Esophagus (tissue), 2 donors: Measurements from ENCODE around the gene MACROD2. TPM values are rescaled to one million over a fixed set of nuclear protein-coding genes. Genes with fewer than 3 reads are reported as not detected.
"Not testable (repeated sequence)": the region's sequence is repeated elsewhere in the genome, so short reads cannot be mapped to it uniquely, and the experiment has no call there.

Source experiments
- H3K27ac ChIP-seq, 2 donors: one replicate each; pipeline ENCODE4 v1.5.1; 2013; ENCODE audit warnings: low read depth in 2 of 2, mild to moderate bottlenecking in 2 of 2, inconsistent platforms in 1 of 2, low read length in 1 of 2, moderate library complexity in 1 of 2
- H3K27me3 ChIP-seq, 2 donors: one replicate each; pipeline ENCODE4 v1.6.1; 2013; ENCODE audit warnings: low read length in 2 of 2, control low read depth in 1 of 2, mild to moderate bottlenecking in 1 of 2; ENCODE audit not compliant: insufficient read depth in 2 of 2, control insufficient read depth in 1 of 2
- H3K36me3 ChIP-seq, 2 donors: one replicate each; pipeline ENCODE4 v1.6.1; 2013; ENCODE audit warnings: low read length in 1 of 2; ENCODE audit not compliant: control insufficient read depth in 2 of 2, insufficient read depth in 2 of 2
- H3K4me1 ChIP-seq, 2 donors: one replicate each; pipeline ENCODE4 v1.6.1; 2013; ENCODE audit warnings: low read length in 1 of 2; ENCODE audit not compliant: control insufficient read depth in 2 of 2, insufficient read depth in 2 of 2
- H3K4me3 ChIP-seq, 2 donors: one replicate each; pipeline ENCODE4 v1.5.1; 2013; ENCODE audit warnings: low read length in 2 of 2, mild to moderate bottlenecking in 2 of 2, low read depth in 1 of 2, moderate library complexity in 1 of 2
- H3K9me3 ChIP-seq, 2 donors: one replicate each; pipeline ENCODE4 v1.6.1; 2013; ENCODE audit warnings: mild to moderate bottlenecking in 2 of 2, low read depth in 1 of 2, low read length in 1 of 2, moderate library complexity in 1 of 2; ENCODE audit not compliant: control insufficient read depth in 2 of 2, insufficient read depth in 1 of 2
- WGBS, 2 donors: extraction: QIAGEN DNeasy Blood & Tissue Kit; methylation state at CpG; one replicate each; pipeline ENCODE4 v1.1.7; 2013; 5-methylcytosine and 5-hydroxymethylcytosine counted together
- polyA plus RNA-seq, 2 donors: library from polyadenylated mRNA; stranded (reverse); fragments of 200-250 nt; gene quantifications; one replicate each; pipeline ENCODE4 v1.2.3, GENCODE V29; 2013
- donor health status: healthy with polysubstance abuse.
- donor health status: Bipolar disorder and iron deficiency.

MACROD2 gene
- polyA plus RNA-seq, 2 donors: 0.64 to 1.9 TPM

DNA sequence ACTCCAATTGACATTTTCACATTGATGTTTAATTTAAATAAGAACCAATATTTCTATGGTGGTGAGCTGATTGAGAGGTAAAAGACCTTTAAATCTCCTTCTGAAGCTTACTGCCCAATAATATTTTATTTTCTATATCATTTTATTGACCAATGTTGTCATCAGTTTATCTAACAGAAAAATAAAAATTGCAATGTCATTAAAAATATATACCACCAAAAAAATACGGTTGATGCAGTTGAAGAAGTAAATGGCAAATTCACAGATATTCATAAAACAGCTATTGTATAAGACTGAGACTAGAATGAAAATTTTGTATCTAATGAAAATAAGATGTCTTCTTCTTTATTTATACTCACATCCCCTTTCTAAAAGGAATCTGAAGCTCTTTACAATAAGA is 1375.1 kb downstream of the MACROD2 start:
- Histone ChIP-seq H3K4me1 (no peaks in the 10 kb centered on the region), H3K27ac (no peak overlapping the region), H3K4me3 (no peak overlapping the region), H3K27me3 (no peaks in the 10 kb centered on the region), H3K36me3 (no peaks in the 10 kb centered on the region), H3K9me3 (no peaks in the 10 kb centered on the region)
- WGBS, 2 donors: 90 to 94% methylated on average over 1 of the region's 1 CpG

GRCh38 chr20:15374682-15375081 is 1379.4 kb downstream of the MACROD2 start:
- WGBS, 2 donors: 69 to 78% methylated on average over 4 of the region's 4 CpGs
- Histone ChIP-seq H3K9me3 (no peaks in the 10 kb centered on the region), H3K27me3 (no peaks in the 10 kb centered on the region), H3K4me3 (no peak overlapping the region), H3K36me3 (no peaks in the 10 kb centered on the region), H3K27ac (no peak overlapping the region), H3K4me1 (no peaks in the 10 kb centered on the region)

DNA sequence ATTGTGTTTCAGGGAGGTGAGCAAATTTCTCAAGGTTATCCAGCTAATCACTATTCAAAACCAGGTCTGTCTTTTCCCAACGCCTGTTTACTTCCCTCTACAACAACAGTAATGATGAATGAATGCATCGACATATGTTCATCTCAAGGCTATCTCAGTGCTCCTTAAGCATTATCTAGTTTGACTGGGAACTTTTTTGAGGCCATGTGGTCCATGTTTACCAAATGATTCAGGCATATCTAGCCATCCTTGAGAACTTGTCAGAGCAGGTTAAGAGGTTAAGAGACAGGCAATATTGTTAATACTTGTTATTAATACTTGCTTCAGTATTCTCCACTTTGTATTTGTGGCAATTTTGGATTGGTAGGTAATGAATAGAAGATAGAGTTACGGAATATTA is 1380.5 kb downstream of the MACROD2 start:
- H3K4me1 ChIP-seq: no peaks in the 10 kb centered on the region
- H3K27me3 ChIP-seq: no peaks in the 10 kb centered on the region
- H3K9me3 ChIP-seq: no peaks in the 10 kb centered on the region
- H3K4me3 ChIP-seq: no peak overlapping the region
- H3K27ac ChIP-seq: no peak overlapping the region
- 83 to 85% methylated on average over 3 of the region's 3 CpGs for WGBS, 2 donors
- H3K36me3 ChIP-seq: no peaks in the 10 kb centered on the region

DNA sequence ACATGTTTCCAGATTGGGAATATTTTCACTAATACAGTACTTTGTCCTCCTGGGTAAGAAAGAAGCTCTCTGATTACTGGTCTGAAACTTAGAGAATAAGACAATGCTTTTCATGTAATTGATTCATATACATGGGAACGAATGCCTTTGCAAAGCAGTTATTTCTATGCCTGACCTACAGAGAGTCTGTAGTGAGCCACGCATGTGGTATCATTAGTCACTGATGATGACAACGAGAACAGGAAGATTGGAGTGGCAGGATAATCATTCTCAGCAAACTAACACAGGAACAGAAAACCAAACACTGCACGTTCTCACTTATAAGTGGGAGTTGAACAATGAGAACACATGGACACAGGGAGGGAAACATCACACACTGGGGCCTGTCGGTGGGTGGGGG is 1382.3 kb downstream of the MACROD2 start:
- H3K27me3 ChIP-seq, H3K9me3 ChIP-seq, H3K4me1 ChIP-seq, H3K27ac ChIP-seq, H3K4me3 ChIP-seq, H3K36me3 ChIP-seq: not testable (repeated sequence)
- 69 to 71% methylated on average over 5 of the region's 5 CpGs for WGBS, 2 donors

GRCh38 chr20:15378151-15378550 is 1382.8 kb downstream of the MACROD2 start:
- no peak overlapping the region for H3K4me3 ChIP-seq
- H3K27me3 ChIP-seq: no peaks in the 10 kb centered on the region
- H3K4me1 ChIP-seq: no peaks in the 10 kb centered on the region
- no peak overlapping the region for H3K27ac ChIP-seq
- WGBS, 2 donors: 56 to 61% methylated on average over 2 of the region's 2 CpGs
- no peaks in the 10 kb centered on the region for H3K9me3 ChIP-seq
- H3K36me3 ChIP-seq: no peaks in the 10 kb centered on the region

DNA sequence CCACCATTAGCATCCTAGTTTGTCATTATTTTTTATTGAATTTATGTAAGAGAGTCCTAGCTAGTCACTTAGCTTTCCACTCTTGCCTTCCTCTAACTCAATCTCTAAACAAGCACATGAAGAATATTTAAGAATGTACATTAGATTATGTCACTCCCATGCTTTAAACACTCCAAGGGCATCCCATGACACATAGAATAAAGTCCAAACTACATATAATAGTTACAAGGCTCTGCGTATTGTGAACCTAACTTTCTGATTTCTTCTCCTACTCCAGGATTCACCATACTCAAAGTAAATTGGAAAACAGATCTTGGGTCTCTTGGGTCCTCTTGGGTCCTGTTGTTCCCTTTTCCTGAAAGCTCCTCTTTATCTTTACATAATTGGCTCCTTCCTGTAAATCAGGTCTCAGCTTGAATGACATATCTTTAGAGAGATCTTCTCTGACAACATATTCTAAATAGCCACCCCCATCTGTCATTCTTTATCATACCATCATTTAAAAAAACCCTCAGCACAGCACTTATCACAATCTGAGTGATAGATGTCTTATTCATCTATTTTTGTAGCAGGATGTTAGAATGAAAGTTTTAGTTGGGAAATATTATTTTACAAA is 1384.5 kb downstream of the MACROD2 start:
- H3K27me3 ChIP-seq: no peaks in the 10 kb centered on the region
- no peaks in the 10 kb centered on the region for H3K36me3 ChIP-seq
- H3K4me1 ChIP-seq: no peaks in the 10 kb centered on the region
- no peak overlapping the region for H3K27ac ChIP-seq
- H3K4me3 ChIP-seq: no peak overlapping the region
- H3K9me3 ChIP-seq: no peaks in the 10 kb centered on the region
- WGBS, 2 donors: 88 to 91% methylated on average over 1 of the region's 1 CpG

DNA sequence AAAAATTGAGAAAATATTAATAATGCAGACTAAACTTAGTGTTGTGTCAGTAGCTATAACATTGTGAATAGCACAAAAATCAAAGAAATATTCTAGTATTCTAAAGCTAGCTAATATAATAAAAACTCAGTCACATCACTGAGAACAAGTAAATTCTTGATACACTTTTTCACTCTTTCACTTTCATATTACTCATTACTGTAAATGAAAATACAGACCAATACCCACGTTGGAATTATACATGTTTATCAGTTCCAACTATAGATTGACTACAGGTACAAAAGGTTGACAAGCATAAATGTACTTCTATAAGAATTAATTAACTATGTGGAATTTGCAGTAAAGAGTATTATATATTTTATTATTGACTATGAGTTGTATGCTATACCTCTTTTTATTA is 1385.5 kb downstream of the MACROD2 start:
- WGBS, 2 donors: 54 to 56% methylated on average over 1 of the region's 1 CpG
- H3K9me3 ChIP-seq: no peaks in the 10 kb centered on the region
- no peaks in the 10 kb centered on the region for H3K36me3 ChIP-seq
- no peaks in the 10 kb centered on the region for H3K4me1 ChIP-seq
- H3K4me3 ChIP-seq: no peak overlapping the region
- H3K27ac ChIP-seq: no peak overlapping the region
- no peaks in the 10 kb centered on the region for H3K27me3 ChIP-seq

DNA sequence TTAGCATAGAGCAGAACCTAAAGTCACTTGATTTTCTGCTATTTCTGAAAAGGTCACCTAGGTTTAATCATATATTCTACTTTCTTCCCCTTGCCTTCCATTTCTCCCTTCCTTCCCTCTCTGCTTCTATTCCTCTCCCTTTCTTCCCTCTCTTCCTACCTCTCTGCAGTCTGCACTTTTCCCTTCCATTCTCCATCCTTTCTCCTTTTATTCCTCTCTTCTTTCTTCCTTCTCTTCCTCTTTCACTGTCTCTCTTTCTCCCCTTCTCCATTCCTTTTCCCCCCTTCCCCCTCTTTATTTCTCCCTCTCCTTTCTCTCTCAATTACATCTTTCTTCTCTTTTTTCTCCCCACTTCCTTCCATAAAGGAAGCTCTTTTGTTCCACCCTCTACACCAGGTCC is 1391.9 kb downstream of the MACROD2 start:
- Histone ChIP-seq H3K27me3 (no peaks in the 10 kb centered on the region), H3K4me1 (no peaks in the 10 kb centered on the region), H3K27ac (no peak overlapping the region), H3K4me3 (no peak overlapping the region), H3K36me3 (no peaks in the 10 kb centered on the region), H3K9me3 (no peaks in the 10 kb centered on the region)

GRCh38 chr20:15395457-15395856 is 1400.1 kb downstream of the MACROD2 start:
- Histone ChIP-seq H3K4me1 (no peaks in the 10 kb centered on the region), H3K27ac (no peak overlapping the region), H3K9me3 (no peaks in the 10 kb centered on the region), H3K27me3 (no peaks in the 10 kb centered on the region), H3K36me3 (no peaks in the 10 kb centered on the region), H3K4me3 (no peak overlapping the region)
- 76 to 80% methylated on average over 3 of the region's 3 CpGs for WGBS, 2 donors

GRCh38 chr20:15396026-15396425 is 1400.7 kb downstream of the MACROD2 start:
- Histone ChIP-seq H3K9me3 (no peaks in the 10 kb centered on the region), H3K27me3 (no peaks in the 10 kb centered on the region), H3K27ac (no peak overlapping the region), H3K4me1 (no peaks in the 10 kb centered on the region), H3K4me3 (no peak overlapping the region), H3K36me3 (no peaks in the 10 kb centered on the region)
- WGBS, 2 donors: 92 to 97% methylated on average over 2 of the region's 2 CpGs
